Islet of Langerhans (tissue), 1 donor: Measurements from ENCODE around the gene GPR173.

ENCODE experiments used
- FAIRE-seq: peaks from one replicate; lab custom pipeline; 2011; peaks lifted over from hg19 to GRCh38; lab: Jason Lieb, UNC

Gene GPR173

GRCh38 chrX:53089925-53090324 is 41.3 kb downstream of the GPR173 start:
- no peak for FAIRE-seq

DNA sequence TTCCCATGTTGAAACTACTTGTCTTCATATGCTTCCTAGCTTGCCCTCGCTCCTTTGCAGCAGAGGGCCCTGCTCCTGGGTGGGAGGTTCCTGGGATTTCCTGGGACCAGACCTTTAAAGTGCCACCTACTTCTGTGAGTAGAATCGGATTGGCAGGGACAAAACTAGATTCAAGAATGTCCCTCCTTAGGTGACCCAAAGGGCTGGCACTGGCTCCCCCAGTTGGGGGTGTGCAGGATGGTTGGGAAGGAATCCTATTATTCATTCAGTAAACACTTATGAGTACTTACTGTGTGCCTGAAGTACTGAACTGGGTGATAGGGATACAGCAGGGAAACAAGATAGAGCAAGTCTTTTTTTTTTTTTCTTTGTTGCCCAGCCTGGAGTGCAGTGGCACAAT is 42.8 kb downstream of the GPR173 start:
- FAIRE-seq, result no peak

DNA sequence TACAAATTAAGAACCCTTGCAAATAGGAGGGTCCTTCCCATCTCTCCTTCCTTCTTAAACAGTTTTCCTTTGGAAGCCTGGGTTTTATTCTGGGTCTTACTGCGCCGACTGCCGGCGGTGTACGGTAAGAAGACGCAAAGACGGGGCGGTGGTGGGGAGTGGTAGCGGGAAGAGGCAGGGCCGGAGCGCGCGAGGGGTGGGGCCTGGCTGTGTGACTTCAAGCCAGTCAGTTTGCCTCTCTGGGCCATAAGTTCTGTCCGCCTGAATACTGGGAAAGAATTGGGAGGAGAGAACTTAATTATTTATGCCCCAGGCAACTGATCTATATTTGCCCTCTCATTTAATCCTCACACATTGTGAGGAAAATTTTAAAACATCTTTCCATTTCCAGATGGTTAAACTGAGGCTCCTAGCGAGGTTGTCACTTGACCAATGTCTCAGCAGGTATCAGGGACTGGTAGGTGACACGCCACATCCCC is 44.6 kb downstream of the GPR173 start:
- FAIRE-seq, result peak; percentile 64

DNA sequence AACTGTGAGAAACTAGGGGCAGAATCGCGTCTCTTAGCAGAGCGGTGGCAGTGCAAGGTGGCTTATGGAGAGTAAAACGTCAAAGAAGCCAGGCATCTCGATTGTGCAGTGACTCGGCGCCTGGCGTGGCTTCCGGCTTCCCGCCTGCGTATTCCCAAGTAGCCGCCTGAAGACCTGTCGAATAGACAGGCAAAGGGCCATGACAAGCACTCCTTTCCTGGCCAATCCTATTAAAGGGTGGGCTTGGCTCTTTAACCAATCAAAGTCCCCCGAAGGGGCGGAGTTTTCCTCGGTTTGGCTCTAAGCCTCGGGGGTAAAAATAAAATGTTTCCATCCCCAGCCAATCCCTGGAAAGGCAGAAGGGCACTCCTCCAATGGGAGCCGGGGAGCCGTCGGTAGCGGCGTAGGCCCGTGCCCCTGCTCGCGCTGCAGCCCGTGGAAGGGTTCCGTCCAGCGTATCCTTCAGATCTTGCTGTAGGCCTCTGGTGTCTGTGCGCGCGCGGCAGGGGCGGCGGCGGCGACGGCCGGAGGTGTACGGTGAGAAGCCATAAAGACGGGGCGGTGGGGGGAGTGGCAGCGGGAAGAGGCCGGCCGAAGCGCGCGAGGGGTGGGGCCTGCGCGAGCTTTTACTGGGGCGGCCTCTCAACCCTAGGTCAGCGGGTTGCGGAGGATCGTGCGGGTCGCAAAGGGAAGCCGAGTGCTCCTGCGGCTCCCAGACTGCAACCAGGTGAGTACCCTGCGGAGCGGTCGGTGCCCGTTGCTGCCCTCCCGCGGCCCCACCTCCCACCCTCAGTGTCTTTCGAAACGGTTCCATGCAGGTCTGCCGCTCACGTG is 45.4 kb downstream of the GPR173 start, which contains the start of gene KANTR:
Gene KANTR, plus strand, starts transcription at position 395 of the 834 bp plus-strand sequence. CDS start 30,131 bp downstream, outside the sequence.
- FAIRE-seq, result peak; percentile 100

DNA sequence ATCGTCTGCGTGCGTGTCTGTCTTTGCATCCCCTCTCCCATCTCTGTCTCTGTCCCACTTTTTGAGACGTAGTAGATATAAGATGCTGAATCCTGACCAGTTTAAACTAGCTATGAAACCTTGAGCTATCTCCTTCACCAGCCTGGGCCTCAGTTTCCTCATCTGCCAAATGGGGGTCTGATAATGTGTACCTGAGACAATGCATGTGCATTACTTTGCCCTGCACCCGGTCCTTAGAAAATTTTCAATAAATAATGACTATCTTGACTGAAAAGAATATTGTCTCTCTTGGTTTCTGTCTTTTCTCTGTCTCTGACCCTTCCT is 46.0 kb downstream of the GPR173 start:
- no peak for FAIRE-seq

- no peak for FAIRE-seq
These were observed 47.2 kb downstream of the GPR173 start for GRCh38 chrX:53095796-53096195.

DNA sequence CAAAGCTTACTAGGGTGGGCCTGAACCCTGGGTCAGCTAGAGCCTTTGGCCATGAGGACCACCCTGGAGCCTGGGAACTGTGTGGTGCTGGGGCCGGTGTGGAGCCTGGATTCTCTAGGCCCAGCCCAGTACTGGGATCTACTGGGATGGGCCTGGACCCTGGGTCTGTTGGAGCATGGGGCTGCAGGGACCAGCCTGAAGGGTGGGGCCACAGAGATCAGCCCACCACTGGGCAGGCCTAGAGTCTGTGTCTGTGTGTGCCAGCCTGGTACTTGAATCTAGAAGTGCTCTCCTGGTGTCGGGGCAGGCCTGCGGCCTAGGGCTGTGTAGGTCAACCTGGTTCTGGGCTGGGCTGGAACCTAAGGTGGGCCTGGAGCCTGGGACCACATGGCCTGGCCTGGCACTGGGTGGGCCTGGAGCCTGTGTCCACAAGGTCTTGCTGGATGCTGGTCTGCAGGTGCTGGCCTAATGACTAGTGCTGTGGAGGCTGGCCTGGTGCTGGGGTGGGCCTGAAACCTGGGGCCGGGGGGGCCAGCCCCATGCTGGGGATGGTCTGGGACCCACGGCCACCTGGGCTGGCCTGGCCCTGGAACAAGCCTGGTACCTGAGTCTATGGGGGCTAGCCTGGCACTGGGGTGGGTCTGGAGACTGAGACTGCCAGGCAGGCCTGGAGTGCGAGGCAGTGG is 66.4 kb downstream of the GPR173 start:
- no peak for FAIRE-seq

- FAIRE-seq, result no peak
These were observed 66.9 kb downstream of the GPR173 start for GRCh38 chrX:53115550-53115874.

- FAIRE-seq, result no peak
These were observed 67.5 kb downstream of the GPR173 start for GRCh38 chrX:53116101-53116500.

- no peak for FAIRE-seq
These were observed 73.4 kb downstream of the GPR173 start for GRCh38 chrX:53122013-53122412.

DNA sequence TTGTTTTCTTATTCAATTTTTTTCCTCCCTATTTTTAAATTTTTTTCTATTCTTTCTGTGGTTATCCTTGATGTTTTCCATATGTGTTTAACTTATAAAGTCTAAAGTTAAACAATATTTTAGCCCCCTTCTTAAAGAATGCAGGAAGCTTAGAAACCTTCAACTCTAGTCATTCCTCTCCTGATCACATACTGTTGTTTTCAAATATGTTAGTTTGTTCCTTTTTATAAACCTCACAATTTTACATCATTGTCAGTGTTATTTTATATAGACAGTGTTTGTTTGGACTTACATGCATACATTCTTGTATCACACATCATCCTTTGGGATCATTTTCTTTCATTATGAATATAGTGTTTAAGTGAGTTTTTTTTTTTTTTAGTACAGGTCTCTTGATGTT is 76.9 kb downstream of the GPR173 start:
- FAIRE-seq, result no peak

DNA sequence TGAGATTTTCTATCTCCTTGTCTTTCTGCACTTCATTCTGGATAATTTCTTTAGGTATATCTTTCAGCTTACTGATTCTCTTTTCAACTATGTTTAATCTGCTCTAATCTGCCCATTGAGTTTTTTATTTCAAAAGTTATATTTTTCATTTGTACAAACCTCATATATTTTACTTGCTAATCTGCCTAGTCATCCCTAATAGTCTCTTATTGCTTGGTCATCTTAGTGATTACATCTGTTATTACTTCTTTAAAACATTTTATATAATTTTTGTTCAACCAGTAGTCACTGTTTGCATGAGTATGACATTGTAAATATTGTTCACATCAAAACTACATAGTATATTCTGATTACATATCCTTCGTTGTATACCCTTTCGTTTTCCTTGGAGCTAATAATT is 77.8 kb downstream of the GPR173 start:
- FAIRE-seq, result no peak

DNA sequence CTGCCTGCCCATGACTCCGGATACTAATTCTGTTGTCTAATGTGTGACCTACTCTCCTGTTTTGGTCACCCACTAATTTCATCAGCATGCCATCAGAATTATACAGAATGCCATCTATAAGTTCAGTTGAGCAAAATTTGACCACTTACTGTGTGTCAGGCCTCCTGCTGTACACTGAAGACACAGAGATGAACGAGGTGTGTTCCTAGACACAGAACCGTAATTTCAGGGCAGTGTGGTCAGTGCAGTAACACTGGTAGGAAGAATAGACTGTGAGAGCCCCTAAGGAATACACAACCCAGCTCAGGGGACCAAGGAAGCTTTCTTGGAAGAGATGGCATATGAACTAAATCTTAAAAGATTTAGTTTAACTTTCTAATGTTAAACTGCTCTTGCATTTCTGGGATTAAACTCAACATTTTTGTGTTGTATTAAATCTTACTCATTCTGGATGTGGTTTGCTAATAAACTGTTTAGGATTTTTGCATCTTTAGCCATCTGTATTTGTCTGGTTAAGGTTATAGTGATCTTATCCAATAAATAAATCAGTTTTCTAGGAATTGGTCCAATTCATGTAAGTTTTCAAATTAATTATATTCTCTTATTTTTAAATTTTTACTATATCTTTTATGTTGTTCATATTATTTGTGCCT is 79.6 kb downstream of the GPR173 start:
- FAIRE-seq, result peak; percentile 36
